Parathyroid adenoma (tissue), 2 donors: ENCODE data around the gene DBNL.
A peak's percentile ranks its signal among the peaks of the same experiment; 100 is the strongest.

Experiments used
- H2AFZ ChIP-seq: fragments of 300-600 bp; sonication (generic); one replicate; pipeline ENCODE4 v1.7.0; 2017; ENCODE audit warnings: antibody characterized with exemption, mild to moderate bottlenecking
- H3K27ac ChIP-seq: fragments of 300-600 bp; sonication (generic); one replicate; pipeline ENCODE4 v1.7.0; 2017
- H3K27me3 ChIP-seq: fragments of 300-600 bp; sonication (generic); one replicate; pipeline ENCODE4 v1.7.0; 2017; ENCODE audit warnings: low read length; ENCODE audit not compliant: control insufficient read depth, insufficient read depth
- H3K36me3 ChIP-seq: fragments of 300-600 bp; sonication (generic); one replicate; pipeline ENCODE4 v1.7.0; 2017; ENCODE audit warnings: low read length; ENCODE audit not compliant: control insufficient read depth, insufficient read depth
- H3K4me1 ChIP-seq: fragments of 300-600 bp; sonication (generic); one replicate; pipeline ENCODE4 v1.7.0; 2017; ENCODE audit warnings: control low read depth
- H3K4me2 ChIP-seq: fragments of 300-600 bp; sonication (generic); one replicate; pipeline ENCODE4 v1.7.0; 2017; ENCODE audit warnings: low read length
- H3K4me3 ChIP-seq: fragments of 300-600 bp; sonication (generic); one replicate; pipeline ENCODE4 v1.7.0; 2017; ENCODE audit warnings: low read depth, low read length
- H3K79me2 ChIP-seq: fragments of 300-600 bp; sonication (generic); one replicate; pipeline ENCODE4 v1.7.0; 2017; ENCODE audit warnings: control low read depth
- H3K9ac ChIP-seq: fragments of 300-600 bp; sonication (generic); one replicate; pipeline ENCODE4 v1.7.0; 2017; ENCODE audit warnings: mild to moderate bottlenecking
- H3K9me3 ChIP-seq: fragments of 300-600 bp; sonication (generic); one replicate; pipeline ENCODE4 v1.7.0; 2017; ENCODE audit warnings: low read length; ENCODE audit not compliant: control insufficient read depth
- TF ChIP-seq, protein P1 (sequence below): fragments of 300-600 bp; sonication (generic); IDR thresholded peaks from one replicate; pipeline ENCODE4 v1.7.0; 2017; ENCODE audit warnings: antibody characterized with exemption, mild to moderate bottlenecking
- donor health status: primary hyperparathyroidism.

Gene DBNL

DNA sequence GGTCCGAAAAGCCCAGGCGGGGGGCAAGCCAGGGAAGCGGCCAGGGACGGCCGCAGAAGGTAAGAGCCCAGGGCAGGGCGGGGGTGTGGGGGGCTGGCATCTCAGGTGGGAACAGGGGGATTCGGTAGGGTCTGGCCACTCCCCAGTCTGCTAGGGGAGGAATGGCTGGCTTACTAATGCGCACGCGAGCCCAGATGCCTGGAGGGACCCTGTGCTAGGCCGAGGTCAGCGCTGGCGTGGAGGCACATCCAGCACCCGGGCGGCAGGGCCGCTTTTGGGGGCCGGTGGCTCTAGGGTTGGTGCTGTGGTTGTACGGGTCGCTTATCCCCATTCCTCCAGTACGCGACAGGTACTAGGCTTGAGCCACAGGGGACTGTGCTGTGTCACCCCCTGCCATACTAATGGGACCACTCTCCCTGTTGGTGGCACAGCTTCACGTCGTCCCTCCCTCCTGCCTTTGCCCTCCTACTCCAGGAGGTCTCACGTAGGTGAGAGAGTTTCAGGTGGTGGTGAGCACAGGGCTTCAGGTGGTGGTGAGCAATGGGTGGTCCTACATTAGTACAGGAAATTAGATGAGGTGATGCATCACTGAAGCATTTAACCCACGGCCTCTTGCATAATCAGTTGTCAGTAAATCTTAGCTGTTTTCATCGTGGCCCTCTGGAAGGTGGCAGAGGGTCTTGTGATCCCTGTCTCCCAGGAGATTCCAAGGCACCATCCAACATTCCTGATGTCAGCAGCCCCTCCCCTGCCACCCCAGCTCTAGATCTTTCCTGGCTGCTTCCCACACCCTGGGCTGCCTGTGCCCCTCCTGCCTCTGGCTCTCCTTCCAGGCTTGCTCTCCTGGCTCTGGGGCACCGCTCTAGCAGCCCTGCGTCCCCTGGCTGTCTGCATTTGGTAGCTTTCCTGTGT, 60.6 kb downstream of the DBNL start:
- no peak overlapping the region for H2AFZ ChIP-seq
- peak overlapping the region; percentile 37 for H3K4me3 ChIP-seq
- H3K27ac ChIP-seq, result no peak overlapping the region
- H3K9ac ChIP-seq, result no peak overlapping the region
- H3K4me2 ChIP-seq, result peak overlapping the region; percentile 63
- H3K36me3 ChIP-seq, result no peaks in the 10 kb centered on the region
- H3K79me2 ChIP-seq, result no peaks in the 10 kb centered on the region
- no peaks in the 10 kb centered on the region for H3K27me3 ChIP-seq
- no peaks in the 10 kb centered on the region for H3K9me3 ChIP-seq
- TF ChIP-seq, protein P1, sequence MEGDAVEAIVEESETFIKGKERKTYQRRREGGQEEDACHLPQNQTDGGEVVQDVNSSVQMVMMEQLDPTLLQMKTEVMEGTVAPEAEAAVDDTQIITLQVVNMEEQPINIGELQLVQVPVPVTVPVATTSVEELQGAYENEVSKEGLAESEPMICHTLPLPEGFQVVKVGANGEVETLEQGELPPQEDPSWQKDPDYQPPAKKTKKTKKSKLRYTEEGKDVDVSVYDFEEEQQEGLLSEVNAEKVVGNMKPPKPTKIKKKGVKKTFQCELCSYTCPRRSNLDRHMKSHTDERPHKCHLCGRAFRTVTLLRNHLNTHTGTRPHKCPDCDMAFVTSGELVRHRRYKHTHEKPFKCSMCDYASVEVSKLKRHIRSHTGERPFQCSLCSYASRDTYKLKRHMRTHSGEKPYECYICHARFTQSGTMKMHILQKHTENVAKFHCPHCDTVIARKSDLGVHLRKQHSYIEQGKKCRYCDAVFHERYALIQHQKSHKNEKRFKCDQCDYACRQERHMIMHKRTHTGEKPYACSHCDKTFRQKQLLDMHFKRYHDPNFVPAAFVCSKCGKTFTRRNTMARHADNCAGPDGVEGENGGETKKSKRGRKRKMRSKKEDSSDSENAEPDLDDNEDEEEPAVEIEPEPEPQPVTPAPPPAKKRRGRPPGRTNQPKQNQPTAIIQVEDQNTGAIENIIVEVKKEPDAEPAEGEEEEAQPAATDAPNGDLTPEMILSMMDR, result no peak
- no peaks in the 10 kb centered on the region for H3K4me1 ChIP-seq

GRCh38 chr7:44105832-44106231, 61.3 kb downstream of the DBNL start:
- Histone ChIP-seq H3K9me3 (no peaks in the 10 kb centered on the region), H3K27me3 (no peaks in the 10 kb centered on the region), H3K4me2 (no peak overlapping the region), H3K36me3 (no peaks in the 10 kb centered on the region), H3K9ac (no peak overlapping the region), H3K27ac (no peak overlapping the region), H2AFZ (no peak overlapping the region), H3K4me1 (no peaks in the 10 kb centered on the region), H3K4me3 (no peak overlapping the region), H3K79me2 (no peaks in the 10 kb centered on the region)
- TF ChIP-seq, protein P1, result no peak

GRCh38 chr7:44106311-44107065, 62.0 kb downstream of the DBNL start:
- Histone ChIP-seq H3K9me3 (no peaks in the 10 kb centered on the region), H3K4me1 (no peaks in the 10 kb centered on the region), H3K4me2 (no peak overlapping the region), H2AFZ (no peak overlapping the region), H3K27me3 (no peaks in the 10 kb centered on the region), H3K9ac (no peak overlapping the region), H3K27ac (no peak overlapping the region), H3K36me3 (no peaks in the 10 kb centered on the region), H3K4me3 (no peak overlapping the region), H3K79me2 (no peaks in the 10 kb centered on the region)
- TF ChIP-seq, protein P1, result no peak

DNA sequence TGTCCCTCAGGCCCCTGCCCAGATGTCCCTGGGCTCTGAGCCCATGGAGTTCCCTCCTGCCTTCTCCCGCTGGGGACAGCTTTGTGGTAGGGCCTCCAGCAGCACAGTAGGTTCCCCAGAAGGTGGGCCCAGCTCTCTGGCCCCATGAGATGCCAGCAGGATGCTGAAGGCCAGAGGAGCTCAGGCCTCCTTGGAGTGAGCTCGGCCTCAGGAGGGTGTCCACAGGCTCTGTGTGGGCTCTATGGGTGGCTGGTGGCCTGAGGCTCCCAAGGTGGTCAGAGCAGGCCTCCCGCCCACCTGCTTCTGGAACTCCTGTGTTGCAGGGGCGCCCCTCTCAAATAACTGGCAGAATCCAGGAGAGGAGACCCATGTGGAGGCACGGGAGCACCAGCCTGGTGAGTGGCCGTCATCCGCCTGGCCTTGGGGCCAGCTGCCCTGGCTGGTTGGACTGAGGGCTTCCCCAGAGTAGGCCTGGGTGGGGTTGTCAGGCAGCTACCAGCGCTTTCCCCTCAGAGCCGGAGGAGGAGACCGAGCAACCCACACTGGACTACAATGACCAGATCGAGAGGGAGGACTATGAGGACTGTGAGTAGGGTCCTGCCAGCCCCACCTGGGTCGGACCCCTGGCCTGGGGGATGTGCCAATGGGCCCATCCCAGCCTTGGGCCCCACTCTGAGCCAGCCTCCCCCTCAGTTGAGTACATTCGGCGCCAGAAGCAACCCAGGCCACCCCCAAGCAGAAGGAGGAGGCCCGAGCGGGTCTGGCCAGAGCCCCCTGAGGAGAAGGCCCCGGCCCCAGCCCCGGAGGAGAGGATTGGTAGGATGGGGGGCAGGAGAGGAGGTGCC, 62.8 kb downstream of the DBNL start:
- Histone ChIP-seq H3K79me2 (no peaks in the 10 kb centered on the region), H3K9ac (no peak overlapping the region), H3K27me3 (no peaks in the 10 kb centered on the region), H3K27ac (no peak overlapping the region), H2AFZ (no peak overlapping the region), H3K9me3 (no peaks in the 10 kb centered on the region), H3K4me2 (no peak overlapping the region), H3K4me3 (no peak overlapping the region), H3K4me1 (no peaks in the 10 kb centered on the region), H3K36me3 (no peaks in the 10 kb centered on the region)
- TF ChIP-seq, protein P1, result no peak
